Right kidney (tissue), 1 donor: ENCODE results near the gene C1orf167.

Experiments
- DNase-seq: peaks from one replicate; pipeline ENCODE4 v3.0.0-alpha.2; 2016

Gene C1orf167

DNA sequence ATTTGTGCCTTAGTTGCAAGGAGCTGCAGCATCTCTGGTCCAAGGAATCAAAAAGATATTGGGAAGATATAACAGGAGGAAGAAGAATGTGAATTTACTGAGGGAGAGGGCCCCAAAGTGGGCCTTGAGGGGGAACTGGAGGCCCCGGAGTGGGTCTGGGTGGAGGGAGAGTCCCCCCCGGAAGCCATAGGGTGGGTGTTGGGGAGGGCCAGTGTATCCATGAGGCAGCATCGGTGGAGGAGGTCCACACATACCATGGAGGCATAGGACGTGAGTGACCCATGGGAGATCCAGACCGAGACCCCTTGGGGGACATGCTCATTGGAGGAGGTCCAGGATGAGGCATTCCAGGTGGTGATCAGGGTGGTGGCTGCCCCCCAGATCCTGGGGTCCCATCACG lies 708 bp upstream of the C1orf167 start:
- DNase-seq, result no peak

DNA sequence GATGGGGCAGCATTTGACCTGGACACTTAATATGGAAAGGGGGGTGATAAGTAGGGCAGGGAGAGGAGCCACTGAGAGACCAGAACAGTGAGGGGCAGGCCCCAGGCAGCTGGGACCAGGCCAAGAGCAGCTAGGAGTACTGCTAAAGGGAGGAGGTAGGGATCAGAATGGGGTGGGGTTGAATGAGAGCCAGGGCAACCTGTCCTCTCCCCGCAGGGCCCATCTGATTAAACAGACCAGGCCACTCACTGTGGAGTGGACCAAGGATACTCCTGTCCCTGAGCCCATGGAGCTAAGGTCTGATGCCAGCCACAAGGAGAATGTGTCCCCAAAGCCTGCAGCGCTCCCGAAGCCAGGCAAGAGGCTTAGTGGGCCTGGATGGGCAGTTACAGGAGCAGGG lies 2.1 kb downstream of the C1orf167 start:
- no peak for DNase-seq

DNA sequence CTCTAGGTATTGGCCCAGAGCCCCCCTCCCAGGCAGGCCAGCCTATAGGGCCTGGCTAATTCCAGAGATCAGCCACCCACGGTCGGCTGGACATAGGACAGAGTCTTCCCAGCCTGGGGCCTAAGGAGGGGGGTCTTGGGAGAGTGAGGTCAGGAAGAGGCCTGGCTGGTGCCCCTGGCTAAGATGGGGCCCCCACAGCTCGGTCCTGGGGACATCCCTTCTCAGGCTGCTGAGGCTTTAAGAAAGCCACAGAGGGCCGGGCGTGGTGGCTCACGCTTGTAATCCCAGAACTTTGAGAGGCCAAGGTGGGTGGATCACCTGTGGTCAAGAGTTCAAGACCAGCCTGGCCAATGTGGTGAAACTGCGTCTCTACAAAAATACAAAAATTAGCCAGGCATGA lies 2.5 kb downstream of the C1orf167 start:
- no peak for DNase-seq

DNA sequence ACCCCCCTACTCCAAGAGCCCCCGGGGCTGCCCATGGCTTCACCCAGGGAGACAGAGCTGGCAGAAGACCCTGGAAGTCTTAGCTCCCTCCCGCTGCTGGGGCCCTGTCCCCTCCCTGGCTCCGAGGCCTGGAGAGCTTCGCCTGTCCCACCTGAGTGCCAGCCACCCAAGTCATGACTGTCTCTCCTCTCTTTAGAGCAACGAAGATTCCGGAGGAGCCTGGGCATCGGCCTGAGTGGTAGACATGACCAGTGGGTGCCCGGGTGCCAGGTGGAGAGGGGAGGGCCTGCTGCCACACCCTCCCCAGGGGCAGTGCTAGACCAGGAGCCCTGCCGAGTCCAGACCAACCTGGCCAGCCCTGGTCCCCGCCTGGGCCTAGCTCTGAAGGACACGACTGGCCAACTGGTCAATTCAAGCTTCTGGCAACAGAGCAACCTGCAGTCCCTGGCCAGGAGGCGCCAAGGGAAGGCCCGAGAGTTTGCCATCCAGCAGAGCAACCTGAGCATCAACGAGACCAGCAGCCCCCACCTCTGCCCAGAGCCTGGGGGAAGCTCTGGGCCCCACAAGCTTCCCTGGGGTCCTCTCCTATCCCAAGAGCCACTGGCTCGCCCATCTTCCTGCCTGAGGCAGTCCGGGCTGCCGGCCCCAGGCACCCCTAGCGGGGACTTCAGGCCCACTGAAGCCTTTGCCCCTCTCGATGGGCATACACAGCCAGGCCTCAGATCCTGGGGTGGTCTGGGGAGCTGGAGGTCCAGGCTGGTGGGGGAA lies 3.9 kb downstream of the C1orf167 start:
- DNase-seq, result no peak

DNA sequence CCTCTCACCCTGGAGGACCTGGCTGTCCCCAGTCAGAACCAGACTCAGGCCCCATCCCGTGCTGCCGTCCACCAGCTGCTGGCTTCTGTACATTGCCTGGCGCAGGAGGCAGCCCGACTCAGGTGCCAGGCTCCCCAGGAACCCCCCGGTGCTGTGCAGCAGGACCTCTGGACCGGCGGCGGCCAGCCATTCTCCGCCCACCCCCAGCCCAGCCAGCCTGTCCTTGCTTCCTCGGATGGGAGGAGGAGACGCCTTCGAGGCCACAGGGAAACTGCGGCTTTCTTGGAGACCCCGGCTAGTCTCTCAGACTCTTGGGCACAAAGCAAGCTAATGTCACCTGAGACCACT lies 4.4 kb downstream of the C1orf167 start:
- no peak for DNase-seq

DNA sequence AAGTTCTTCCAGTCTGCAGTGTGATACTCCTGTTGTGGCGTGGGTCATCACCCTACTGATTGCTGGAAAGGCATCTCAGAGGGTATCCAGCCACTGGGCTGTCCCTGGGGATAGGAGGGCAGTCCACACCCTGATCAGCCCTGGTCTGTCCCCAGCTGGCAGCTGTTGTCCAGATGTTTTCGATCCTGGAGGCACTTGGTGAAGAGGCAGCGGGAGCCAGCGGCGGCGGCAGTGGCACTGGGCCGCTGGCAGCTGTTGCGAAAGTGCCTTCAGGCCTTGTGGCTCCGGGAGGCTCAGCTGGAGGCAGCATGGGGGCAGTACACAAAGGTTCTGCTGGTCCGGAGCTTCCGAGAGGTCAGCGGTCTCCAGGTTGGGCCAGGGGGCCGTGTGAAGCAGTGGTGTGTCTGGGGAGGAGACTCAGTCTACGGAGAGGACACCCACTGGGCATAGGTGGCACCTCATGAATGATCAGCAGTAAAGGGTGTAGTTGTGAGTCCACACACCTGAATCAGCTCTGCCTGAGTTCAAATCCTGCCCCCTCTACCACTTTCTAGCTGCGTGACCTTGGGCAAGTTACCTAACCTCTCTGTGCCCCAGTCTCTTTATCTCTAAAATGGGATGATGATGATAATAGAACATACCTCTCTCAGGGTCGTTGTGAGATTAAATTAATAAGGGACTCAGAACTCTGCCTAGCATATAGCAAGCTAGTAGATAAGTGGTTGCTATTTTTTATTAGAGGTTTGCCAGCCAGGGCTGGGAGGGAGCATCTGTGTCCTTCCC lies 6.1 kb downstream of the C1orf167 start:
- no peak for DNase-seq

DNA sequence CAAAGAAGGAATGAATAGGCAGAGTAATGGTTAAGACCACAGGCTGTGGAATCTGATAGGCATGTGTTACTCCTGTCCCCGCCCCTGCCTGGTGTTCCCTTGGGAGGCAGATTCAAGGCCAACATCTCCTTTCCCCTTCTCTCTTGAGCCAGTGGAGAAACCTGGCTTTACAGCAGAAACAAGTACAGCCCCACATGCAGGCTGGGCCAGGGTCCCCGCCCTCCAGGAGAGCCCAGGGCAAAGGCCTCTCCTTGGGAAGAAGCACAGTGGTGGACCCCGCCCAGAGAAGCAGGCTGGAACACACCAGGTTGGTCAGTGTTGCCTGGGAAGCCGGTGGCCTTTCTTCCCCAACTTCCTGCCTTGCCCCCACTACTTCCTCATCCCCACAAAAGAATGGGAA lies 6.8 kb downstream of the C1orf167 start:
- no peak for DNase-seq

DNA sequence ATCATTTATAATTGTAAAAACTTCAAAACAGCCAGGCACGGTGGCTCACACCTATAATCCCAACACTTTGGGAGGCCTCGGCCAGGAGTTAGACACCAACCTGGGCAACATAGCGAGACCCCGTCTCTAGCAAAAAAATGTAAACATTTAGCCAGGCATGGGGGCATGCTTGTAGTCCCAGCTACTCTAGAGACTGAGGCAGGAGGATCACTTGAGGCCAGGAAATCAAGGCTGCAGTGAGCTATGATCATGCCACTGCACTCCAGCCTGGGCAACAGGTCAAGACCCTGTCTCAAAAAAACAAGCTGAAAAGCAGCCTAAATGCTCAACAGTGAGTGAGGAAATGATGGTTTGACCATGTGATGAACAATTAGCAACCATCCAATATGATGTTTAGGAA lies 7.3 kb downstream of the C1orf167 start:
- no peak for DNase-seq

DNA sequence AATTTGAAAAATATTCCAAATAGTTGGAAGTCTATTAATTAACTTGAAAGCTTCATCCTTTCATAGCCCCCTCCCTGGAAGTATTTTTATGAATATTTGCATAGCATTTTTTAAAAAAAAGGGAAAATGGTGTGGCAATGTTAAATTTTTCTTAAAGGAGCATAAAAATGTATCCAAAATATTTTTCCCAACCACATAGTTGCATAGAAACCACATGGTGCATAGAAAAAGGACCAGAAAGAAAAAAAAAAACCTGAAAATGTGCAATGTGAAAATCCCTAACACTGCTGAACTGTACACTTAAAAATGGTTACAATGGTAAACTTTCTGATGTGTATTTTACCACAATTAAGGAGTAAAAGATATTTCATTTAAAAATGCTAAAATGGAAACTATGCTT lies 8.0 kb downstream of the C1orf167 start:
- DNase-seq, result no peak

DNA sequence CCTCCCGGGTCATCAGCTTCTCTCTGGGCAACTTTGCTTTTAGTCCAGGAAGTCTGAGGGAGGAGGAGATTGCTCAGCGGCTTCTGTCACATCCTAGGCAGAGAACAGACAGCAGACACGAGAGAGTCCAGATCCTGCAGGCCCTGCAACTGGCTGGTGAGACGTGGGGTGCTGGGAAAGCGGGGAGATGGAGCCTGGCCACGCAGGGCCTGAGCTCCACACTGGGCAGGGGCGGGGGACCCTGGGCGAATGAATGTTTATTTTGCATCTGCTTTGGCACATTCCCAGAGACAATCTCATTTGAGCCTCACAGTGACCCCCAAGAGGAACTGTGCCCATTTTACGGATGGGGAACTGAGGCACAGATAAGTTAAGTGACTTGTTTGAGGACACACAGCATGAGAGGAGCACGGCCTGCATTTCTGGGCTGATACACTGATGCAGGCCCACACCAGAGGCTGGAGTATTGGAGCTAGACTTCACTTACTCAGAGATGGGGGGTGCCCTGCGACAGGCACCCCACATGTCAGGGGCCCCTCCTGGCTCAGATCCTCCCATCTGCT lies 9.6 kb downstream of the C1orf167 start:
- no peak for DNase-seq

DNA sequence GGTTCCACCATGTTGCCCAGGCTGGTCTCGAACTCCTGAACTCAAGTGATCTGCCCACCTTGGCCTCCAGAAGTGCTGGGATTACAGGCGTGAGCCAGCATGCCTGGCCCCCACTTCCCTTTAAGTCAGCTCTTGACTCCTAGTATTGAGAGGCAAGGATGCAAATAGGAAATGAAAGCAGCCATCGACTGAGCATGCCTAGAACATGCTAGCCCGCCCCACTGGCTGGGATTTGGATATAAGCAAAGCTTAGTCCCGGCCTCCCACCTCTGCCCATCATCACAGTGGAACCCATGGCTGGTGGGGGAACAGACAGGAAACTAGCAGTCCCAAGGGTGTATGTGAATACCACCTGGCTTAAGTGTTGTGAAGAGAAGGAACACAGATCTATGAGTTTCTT lies 10.5 kb downstream of the C1orf167 start:
- DNase-seq, result no peak

DNA sequence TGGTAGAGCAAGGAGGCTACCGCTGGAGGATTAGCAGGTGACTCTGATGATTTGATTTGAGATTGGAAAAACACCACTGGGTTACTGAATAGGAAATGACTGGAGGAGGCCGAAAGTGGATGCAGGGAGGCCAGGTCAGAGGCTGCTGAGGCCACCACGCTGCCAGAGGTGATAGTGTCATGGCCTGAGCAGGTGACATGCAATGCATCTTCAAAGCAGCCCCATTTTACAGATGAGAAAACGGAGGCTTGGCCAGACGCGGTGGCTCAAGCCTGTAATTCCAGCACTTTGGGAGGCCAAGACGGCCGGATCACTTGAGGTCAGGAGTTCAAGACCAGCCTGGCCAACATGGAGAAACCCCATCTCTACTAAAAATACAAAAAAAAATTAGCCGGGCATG lies 12.8 kb downstream of the C1orf167 start:
- DNase-seq, result no peak

DNA sequence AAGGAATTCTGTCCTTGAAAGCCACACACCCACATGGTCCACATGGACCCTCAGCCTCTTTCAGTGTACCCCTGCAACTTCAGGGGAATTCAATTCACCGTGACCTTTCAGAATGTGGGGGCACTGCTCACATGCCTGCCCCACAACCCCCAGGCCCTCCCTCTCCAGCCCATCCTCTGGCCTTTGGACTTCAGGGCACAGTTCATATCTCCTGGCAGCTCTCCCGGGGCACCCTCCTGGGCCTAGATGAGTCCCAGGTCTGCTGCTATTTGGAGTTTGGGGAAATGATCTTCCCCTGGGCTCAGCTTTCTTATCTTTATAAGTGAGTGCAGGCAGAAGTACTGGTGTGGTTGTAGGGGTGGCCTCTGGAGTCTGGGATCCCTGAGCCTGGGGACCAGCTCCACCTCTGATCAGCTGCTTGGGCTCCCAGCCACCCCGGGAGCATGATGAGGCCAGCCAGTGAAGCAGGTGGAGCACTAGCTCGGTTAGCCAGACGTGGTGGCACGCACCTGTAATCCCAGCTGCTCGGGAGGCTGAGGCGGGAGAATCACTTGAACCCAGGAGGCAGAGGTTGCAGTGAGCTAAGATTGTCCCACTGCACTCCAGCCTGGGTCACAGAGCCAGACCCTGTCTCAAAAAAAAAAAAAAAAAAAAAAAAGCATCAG lies 15.8 kb downstream of the C1orf167 start:
- no peak for DNase-seq

DNA sequence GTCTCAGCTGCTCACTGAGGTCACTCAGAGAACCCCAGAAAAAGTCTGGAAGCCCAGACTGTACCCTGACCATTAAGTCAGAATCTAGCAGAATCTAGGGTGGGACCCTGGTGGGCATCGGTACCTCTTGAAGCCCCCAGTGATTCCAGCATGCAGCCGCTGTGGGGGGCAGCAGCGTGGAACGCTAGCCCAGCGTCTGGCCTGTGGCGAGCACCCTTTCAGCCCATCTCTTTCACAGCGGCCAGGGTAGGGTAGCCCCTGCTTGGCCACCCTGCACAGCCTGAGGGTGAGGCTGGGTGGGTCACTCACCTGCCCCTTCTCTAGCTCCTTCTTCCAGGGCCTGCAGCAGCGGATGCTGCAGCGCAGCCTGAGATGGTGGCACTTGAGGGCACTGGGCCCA lies 16.3 kb downstream of the C1orf167 start:
- DNase-seq, result no peak

DNA sequence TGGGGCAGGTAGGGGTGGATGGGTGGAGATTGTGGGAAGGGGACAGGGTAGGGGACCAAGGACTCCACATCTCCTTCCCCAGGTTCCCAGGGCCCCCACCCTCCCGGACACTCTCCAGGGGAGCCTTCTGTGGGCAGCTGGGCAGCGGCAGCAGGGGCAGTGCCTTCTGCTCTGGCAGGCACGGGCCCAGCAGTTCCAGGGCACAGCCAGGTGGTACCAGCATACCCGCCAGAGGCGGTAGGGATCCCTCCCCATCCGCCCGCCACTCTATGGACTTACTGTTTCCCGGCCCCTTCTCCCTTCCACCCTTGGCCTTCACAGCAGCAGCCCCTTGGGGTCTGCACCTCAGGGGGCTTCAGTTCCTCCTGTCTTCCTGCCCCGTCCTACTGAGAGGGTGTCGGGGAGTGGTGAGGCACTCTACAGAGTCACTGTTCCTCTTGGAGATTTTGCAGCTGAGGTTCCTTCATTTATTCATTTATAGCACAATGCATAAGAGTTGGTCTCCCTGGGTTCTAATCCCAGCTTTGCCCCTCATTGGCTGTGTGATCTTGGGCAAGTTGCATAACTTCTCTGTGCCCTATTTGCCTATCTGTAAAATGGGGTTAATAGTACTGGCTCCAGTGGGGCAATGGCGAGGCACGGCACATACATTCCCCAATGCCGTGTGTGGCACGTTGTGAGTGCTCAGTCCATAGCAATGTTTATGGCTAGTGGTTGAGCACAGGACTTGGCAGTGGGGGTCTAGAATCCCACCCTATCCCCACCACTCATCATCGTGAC lies 17.0 kb downstream of the C1orf167 start:
- DNase-seq, result no peak

DNA sequence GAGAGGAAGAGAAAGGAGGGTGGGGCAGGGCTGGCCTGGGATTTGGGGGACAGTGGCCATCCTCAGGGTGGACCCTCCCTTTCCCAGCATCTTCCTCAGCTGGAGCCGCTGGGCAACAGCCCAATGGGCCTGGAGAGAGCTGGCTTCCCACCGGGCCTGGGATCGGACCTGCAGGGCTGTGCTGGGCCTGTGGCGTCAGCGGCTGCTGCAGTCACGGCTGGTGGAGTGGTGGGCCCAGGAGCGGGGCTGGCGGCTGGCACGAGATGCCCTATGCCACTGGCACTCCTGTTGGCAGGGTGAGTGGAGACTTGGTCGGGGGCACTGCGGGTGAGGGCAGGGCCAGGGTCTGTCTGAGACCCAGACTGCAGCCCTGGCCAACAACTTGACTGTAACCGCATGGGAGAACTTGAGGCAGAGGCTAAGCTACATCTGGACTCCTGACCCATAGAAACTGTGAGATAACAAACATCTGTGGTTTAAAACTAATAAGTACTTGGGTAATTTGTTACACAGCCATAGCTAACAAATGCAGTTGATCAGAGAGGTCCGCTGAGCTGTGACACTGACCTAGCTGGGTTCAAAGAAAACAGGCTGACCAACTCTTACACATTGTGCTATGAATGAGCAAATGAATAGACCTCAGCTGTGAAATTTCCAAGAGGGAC lies 17.9 kb downstream of the C1orf167 start:
- no peak for DNase-seq

DNA sequence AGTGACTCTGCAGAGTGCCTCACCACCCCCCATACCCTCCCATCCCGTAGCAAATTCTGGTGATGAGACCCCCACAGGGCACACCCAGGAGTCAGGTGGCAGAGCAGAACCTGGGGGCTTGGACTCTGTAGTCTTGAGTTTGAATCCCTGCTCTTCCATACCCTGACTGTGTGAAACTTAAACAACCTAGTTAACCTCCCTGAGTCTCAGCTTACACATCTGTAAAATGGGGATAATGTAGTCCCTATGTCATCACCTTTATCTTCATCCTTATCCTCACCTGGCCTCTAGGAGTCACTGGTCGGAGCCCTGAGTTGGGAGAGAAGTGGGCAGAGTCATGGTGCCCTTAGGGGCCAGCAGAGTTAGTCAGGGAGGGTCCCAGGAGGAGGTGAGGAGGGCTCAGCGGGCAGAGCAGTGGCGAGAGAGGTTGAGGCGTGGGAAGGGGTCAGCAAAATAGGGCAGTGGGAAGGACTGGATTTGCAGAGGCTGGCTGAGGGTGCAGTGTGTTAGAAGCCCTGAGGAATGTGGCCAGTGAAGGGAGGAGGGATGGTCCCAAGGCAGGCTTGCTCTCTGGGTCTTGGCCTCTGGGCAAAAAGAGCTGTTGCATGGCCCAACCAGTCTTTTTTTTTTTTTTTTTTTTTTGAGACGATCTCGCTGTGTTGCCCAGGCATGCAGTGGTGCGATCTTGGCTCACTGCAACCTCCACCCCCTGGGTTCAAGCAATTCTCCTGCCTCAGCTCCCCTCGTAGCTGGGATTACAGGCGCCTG lies 18.6 kb downstream of the C1orf167 start:
- DNase-seq, result no peak

DNA sequence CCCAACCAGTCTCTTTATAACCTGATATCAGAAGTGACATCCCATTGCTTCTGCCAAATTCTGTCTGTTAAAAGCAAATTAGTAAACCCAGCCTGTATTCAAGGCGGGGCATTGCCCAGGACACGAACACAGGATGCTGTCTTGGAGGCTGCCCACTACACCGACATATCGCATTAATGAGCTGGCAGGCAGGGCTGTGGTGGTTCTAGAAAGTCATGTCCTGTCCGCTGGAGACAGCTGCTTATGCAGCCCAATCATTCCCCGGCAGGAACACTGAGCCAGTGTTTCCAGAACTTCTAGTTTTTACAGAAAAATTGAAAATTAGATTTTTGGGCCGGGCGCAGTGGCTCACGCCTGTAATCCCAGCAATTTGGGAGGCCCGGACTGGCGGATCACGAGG lies 19.3 kb downstream of the C1orf167 start:
- DNase-seq, result no peak

DNA sequence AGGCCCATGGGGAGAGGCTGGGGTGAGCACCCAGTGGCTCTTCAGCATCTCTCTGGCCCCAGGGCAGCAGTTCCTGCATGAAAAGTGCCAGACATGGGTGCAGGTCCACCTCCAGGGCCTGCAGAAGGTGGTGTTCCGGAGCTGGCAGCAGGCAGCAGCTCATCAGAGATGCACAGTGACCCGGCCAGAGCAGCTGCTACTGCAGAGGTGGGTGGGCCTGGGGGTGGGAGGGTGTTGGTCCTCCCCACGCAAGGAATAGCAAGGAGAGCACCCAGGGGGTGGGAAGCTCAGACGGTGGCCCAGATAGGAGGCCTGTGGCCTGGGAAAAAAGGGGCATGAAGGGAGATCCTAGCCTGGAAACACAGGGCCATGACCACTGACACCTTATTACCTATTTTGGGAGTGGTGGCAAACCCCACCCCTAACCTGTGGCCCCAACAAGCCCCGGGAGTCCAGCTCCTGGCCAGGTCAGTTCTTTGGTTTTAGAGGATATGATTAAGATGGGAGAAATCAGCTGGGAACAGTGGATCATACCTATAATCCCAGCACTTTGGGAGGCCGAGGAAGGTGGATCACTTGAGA lies 20.2 kb downstream of the C1orf167 start:
- DNase-seq, result no peak

DNA sequence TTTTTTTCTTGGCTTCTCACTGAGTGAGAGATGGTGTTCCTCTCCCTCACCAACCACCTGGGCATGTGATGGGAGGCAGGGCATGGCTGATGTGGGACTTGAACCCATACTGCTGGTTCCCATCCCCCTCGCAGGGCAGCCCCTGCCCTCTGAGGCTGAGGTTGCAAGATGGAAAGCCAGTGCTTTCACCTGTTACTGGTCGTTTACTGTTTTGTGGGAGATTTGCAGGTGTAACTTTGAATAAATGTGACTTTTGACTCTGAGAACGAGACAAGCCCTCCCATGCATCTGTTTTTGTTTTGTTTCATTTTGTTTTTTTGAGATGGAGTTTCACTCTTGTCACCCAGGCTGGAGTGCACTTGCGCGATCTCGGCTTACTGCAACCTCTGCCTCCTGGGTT lies 21.6 kb downstream of the C1orf167 start:
- DNase-seq, result no peak
